CD4-positive, alpha-beta T cell treated with Interleukin-10 for 1 hour (primary cell): Measurements from ENCODE around the gene CABLES2.

Source experiments
- DNase-seq: peaks from one replicate; pipeline ENCODE4 v3.0.0-alpha.2; 2020

The CABLES2 gene

GRCh38 chr20:62404112-62404665 lies 2.9 kb downstream of the CABLES2 start:
- no peak for DNase-seq

DNA sequence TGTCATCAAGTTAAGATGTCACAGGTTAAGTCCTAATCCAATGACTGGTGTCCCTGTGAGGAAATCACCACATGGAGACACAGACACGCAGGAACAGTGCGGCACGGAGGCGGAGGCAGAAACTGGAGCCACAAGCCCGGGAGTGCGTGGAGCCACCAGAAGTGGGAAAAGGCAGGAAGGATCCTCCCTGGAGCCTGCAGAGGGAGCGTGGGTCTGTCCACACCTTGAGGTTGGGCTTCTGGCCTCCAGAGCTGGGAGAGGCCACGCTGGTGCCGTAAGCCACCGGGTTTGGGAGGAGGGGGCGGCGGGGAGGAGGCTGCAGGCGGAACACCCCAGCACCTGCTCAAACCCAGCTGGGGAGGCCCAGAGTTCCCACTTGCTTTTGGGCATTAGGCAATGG lies 3.8 kb downstream of the CABLES2 start:
- no peak for DNase-seq

GRCh38 chr20:62402456-62403150 lies 4.5 kb downstream of the CABLES2 start:
- DNase-seq, result no peak

GRCh38 chr20:62401331-62401779 lies 5.7 kb downstream of the CABLES2 start:
- no peak for DNase-seq

GRCh38 chr20:62400541-62400940 lies 6.5 kb downstream of the CABLES2 start:
- DNase-seq, result no peak

GRCh38 chr20:62400021-62400420 lies 7.1 kb downstream of the CABLES2 start:
- no peak for DNase-seq

DNA sequence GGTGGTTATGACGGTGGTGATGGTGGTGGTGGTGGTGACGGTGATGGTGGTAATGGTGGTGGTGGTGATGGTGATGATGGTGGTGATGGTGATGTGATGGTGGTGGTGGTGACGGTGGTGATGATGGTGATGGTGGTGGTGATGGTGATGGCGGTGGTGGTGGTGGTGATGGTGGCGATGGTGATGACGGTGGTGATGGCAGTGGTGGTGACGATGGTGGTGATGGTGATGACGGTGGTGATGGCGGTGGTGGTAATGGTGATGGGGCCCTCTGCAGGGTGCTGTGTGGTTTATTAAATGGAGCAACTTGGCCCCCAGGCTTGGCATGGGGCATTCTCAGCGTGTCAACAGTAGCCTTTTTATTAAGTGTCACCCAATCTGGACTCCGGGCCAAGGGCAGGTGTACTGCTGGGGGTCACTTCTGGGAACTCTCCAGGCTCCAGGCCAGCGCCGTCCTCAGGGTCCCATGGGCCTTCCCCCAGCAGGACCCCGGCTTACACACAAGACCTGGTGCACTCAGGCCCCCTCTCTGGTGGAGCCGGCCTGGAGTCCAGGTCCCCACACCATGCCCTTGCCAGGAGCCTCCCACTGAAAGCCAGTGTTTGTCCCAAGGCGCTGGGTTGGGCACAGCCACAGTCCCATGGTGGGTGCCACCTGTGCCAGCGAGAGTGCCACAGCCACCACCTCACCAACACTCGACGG lies 8.8 kb downstream of the CABLES2 start:
- DNase-seq, result no peak

- no peak for DNase-seq
Measured at GRCh38 chr20:62396367-62397239, 10.5 kb downstream of the CABLES2 start.

DNA sequence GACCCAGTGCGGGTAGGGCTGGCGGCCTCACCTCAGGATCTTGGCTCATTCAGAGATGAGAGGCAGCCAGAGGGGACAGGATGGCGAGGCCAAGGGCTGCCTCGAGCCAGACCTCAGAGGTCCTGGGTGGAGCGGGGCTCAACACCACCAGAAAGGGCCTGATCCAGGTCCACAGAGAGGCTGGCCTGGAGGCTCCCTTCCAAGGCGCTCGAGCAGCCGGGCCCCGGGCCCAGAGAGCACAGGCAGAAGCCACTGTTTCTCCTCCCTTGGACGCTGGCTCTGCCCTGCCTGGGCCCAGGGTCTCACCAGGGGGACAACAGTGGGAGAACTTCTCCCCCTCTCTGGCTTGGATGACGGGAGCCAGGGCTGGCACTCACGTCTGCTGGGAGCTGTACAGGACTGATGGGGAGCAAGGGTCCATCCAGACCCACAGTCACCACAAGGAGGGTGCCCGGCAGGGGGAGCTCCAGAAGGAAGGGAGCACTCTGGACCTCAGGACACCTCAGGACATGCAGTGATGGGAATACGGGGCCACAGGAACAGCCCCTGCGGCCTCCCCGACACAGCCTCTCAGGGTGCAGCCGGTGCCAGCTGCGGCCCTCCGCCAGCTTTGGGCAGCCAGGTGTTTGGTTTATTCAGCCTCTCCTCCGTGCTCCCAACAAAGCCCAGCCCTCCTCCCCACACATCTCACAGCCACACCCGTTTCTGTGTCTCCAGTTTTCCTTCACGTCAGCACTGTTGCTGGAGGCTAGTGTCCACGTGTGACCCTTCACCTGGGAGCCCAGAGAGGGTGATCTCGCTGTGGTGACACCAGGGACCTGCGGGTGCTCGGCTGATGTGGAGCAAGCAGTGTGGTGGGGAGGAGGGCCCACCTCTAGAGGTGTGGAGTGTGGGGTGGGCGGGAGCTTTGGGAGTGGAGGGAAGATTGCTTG lies 11.5 kb downstream of the CABLES2 start:
- no peak for DNase-seq

GRCh38 chr20:62394248-62395245 lies 12.5 kb downstream of the CABLES2 start:
- no peak for DNase-seq

GRCh38 chr20:62393830-62394229 lies 13.3 kb downstream of the CABLES2 start:
- no peak for DNase-seq

DNA sequence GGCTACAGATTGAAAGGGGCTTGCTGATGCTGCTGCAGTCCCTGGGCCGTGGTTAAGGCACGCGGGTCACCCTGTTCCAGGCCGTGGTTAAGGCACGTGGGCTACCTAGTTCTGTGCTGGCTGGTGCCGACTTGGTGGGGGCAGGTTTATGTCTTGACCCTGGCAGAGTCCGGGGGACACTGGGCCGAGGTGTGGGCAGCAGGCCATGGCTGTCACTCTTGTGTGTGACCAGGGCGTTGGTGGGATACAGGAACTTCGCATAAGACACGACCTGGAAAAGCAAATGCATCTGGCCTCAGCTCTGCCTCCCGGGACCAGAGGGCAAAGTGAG lies 13.8 kb downstream of the CABLES2 start:
- DNase-seq, result no peak

- no peak for DNase-seq
Measured at GRCh38 chr20:62392621-62393334, 14.3 kb downstream of the CABLES2 start.

DNA sequence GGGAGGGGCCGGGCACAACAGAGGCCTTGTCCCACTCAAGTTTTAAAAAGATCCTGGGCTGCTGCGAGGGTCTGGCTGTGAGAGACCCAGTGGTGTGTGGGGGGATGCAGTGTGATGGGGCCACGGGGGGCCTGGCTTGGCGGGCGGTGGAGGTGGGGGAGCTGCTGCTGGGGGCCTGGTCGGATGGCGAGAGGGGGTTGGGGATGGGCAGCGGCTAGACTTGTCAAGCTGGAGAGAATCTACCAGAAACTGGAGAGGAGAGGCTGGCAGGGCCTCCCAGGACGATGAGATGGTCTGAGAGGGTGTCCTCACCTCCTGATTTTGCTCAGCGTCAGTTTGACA lies 15.0 kb downstream of the CABLES2 start:
- DNase-seq, result no peak

DNA sequence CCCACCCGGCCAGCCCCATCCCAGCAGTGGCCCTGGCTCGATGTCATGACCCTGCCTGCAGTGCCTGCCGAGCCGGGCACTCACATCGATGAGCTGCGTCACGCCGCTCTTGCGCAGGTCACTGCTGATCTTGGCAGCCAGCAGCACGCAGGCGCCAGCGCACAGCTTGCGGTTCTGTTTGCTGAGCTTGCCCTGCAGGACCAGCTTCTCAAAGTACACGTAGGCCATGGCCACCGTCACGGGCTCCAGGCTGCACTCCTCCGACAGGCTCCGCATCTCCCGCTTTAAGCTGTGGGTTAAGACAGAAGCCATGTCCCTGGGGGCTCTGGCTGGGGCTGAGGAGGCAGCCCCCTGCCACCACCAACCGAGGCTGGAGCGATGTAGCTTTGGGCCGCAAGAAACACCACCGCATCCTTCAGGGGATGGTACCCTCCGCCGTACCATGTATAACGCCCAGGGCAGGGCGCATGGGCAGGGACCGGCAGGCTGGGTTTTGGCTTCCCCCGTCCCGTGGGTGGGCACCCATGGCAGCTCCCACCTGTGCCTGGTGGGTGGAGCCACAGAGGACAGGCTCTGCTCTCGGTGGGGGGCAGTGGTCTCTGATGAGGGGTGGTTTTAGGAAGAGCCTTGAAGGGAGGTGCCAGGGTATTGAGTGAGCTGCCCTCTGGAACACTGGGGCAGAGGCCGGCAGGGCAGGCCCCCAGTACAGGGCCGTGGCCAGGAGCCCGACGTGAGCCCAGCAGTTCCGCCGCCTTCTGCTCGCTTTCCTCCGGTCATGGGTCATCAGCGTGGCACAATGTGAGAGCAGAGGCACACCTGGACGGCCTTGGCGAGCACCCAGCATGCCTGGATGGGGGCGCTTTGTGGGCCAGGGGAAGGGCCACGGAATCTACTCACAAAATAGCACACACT lies 15.7 kb downstream of the CABLES2 start:
- DNase-seq, result no peak

DNA sequence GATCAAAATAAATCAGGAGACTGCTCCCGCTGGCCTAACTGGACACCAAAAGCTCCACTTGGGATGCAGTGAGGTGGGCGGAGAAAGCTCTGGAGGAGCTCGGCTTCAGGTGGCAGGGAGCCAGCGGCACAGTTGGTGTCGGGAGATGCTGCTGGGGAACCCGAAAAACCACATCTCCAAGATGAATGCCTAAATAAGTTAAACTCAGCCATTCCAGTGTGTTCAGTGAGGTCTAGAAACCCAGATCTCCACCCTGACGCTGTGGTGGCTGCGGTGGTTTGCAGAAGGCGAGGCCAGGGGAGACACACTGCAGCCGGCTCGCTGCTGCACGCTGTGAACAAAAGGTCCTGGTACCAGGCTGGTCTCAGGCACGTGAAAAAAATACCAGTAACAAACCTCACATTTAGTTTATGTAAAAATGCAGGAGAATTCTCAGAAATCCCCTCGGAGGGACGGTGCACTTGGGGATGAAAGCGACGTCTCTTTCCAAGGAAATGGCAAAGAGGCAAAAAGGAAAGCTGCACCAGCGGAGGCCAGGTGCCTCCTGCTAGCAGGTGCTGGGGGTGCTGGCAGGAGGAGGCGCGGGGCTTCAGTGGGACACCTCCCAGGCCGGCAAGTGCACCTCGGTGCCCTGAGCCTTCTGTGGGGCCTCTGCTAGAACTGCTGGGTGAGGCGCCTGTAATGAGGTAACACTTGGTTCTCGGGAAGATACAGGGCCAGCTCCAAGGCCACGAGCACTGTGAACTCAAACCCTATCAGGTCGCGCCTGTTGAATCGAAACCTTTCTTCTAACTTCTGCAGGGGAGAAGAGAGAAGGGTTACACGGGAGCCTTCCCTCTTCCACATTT lies 16.5 kb downstream of the CABLES2 start:
- DNase-seq, result no peak

DNA sequence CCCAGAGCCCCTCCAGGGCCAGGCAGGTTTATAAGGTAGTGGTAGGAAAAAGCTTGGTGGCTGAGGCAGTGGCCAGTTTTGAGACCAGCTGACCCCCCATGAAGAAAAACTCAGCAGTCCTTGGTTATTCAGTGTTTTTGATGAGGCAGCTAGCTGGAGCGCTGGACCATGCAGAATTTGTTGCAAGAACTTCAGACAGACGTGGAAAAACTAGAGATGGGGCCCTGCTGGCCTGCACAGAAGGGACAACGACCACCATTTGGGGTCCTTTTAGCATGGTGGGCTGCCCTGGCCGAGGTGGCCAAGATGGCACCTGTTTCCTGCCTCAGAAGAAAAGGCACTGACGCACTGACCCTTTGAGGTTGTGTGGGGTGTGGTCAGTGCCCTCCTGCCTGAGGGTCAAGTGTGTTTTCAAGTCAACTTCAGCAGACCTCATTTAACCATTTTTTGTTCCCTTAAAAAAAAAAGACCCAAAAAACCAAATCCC lies 17.4 kb downstream of the CABLES2 start:
- DNase-seq, result no peak
